H1 (cell line): Measurements from ENCODE around the gene MBNL2.
"Not testable (repeated sequence)": the region's sequence is repeated elsewhere in the genome, so short reads cannot be mapped to it uniquely, and the experiment has no call there.

ENCODE experiments used
- ATF2 ChIP-seq: IDR thresholded peaks from 2 replicates; pipeline ENCODE4 v1.6.1; 2012; ENCODE audit warnings: low read length, inconsistent platforms
- CTCF ChIP-seq, 3 experiments: IDR thresholded peaks; 1 replicate in 2 of 3; 2 replicates in 1 of 3; pipeline versions ENCODE4 v1.5.1 to v1.6.1; 2011; ENCODE audit warnings: low read length in 3 of 3, mild to moderate bottlenecking in 3 of 3, inconsistent platforms in 2 of 3, low read depth in 1 of 3, moderate library complexity in 1 of 3; ENCODE audit not compliant: insufficient read depth in 1 of 3; ENCODE audit errors: control extremely low read depth in 1 of 3
- POLR2A ChIP-seq, 2 experiments: IDR thresholded peaks; 1 replicate in 1 of 2; 2 replicates in 1 of 2; pipeline ENCODE4 v1.6.1; 2011; ENCODE audit warnings: low read depth in 2 of 2, low read length in 2 of 2, mild to moderate bottlenecking in 2 of 2; ENCODE audit errors: control extremely low read depth in 1 of 2
- POLR2AphosphoS5 ChIP-seq: IDR thresholded peaks from 2 replicates; pipeline ENCODE4 v1.6.1; 2011; ENCODE audit warnings: low read depth, low read length
- SAP30 ChIP-seq: fragments of 300-600 bp; sonication (generic); IDR thresholded peaks from 2 replicates; pipeline ENCODE4 v1.7.1; 2012; ENCODE audit warnings: low read length, moderate library complexity, mild to moderate bottlenecking, inconsistent platforms; ENCODE audit not compliant: insufficient read depth, insufficient replicate concordance
- TAF1 ChIP-seq: IDR thresholded peaks from 2 replicates; pipeline ENCODE4 v1.6.1; 2011; ENCODE audit warnings: mild to moderate bottlenecking, low read depth, low read length
- TEAD4 ChIP-seq: IDR thresholded peaks from 2 replicates; pipeline ENCODE4 v1.6.1; 2012; ENCODE audit warnings: low read depth, low read length, inconsistent platforms, mixed read lengths

- not testable (repeated sequence) for TF ChIP-seq CTCF (IDR thresholded peaks at IDR 0.05; ENCODE audit: control extremely low read depth in 1 of 3, insufficient read depth in 1 of 3, low read depth in 1 of 3, low read length in 3 of 3); TAF1; ATF2; TEAD4; POLR2A (IDR thresholded peaks at IDR 0.05; ENCODE audit: control extremely low read depth in 1 of 2, low read depth in 2 of 2, low read length in 2 of 2); POLR2AphosphoS5; SAP30
Measured at GRCh38 chr13:97352012-97352411, 129.9 kb downstream of the MBNL2 start.
